Keratinocyte (primary cell): ENCODE data around the gene ADAMTS6. TPM values are rescaled to one million over a fixed set of nuclear protein-coding genes. Genes with fewer than 3 reads are reported as not detected.

Experiments used
- DNase-seq: peaks from one replicate; pipeline ENCODE4 v3.0.0-alpha.2; 2011; ENCODE audit warnings: low read depth, missing footprints, low spot score
- FAIRE-seq: peaks from 2 replicates; lab custom pipeline; 2011; peaks lifted over from hg19 to GRCh38; lab: Jason Lieb, UNC
- H2AFZ ChIP-seq: 2 replicates; pipeline ENCODE4 v1.6.0; 2012; ENCODE audit warnings: low read length, control low read depth, inconsistent platforms; ENCODE audit not compliant: control insufficient read depth
- H3K27ac ChIP-seq: 2 replicates; pipeline ENCODE4 v1.5.1; 2011; ENCODE audit warnings: low read length; ENCODE audit not compliant: control insufficient read depth, insufficient read depth
- H3K27me3 ChIP-seq: 3 replicates; pipeline ENCODE4 v1.6.0; 2011; ENCODE audit warnings: low read length; ENCODE audit not compliant: control insufficient read depth, insufficient read depth; ENCODE audit errors: extremely low read depth
- H3K36me3 ChIP-seq, 2 experiments: 2 replicates in 1 of 2; 3 replicates in 1 of 2; pipeline ENCODE4 v1.5.1; 2011; ENCODE audit warnings: low read length in 2 of 2, mild to moderate bottlenecking in 1 of 2; ENCODE audit not compliant: control insufficient read depth in 2 of 2, insufficient read depth in 2 of 2; ENCODE audit errors: extremely low read depth in 1 of 2
- H3K4me1 ChIP-seq: 3 replicates; pipeline ENCODE4 v1.5.1; 2011; ENCODE audit warnings: low read length; ENCODE audit not compliant: control insufficient read depth, insufficient read depth; ENCODE audit errors: extremely low read depth
- H3K4me2 ChIP-seq: 3 replicates; pipeline ENCODE4 v1.6.0; 2011; ENCODE audit warnings: low read depth, low read length; ENCODE audit not compliant: control insufficient read depth, insufficient read depth; ENCODE audit errors: extremely low read depth
- H3K4me3 ChIP-seq, 3 experiments: fragments of 200-600 bp in 1 of 3; sonication (generic) in 1 of 3; 2 replicates in 2 of 3; 3 replicates in 1 of 3; pipeline ENCODE4 v1.5.1; 2011 to 2016; ENCODE audit warnings: low read length in 3 of 3, mild to moderate bottlenecking in 3 of 3, control low read depth in 2 of 3, inconsistent platforms in 1 of 3, low read depth in 1 of 3, mixed read lengths in 1 of 3, mixed run types in 1 of 3, moderate library complexity in 1 of 3; ENCODE audit not compliant: control insufficient read depth in 2 of 3, insufficient read depth in 2 of 3; ENCODE audit errors: extremely low read depth in 1 of 3
- H3K79me2 ChIP-seq: 2 replicates; pipeline ENCODE4 v1.6.0; 2012; ENCODE audit warnings: low read length; ENCODE audit not compliant: control insufficient read depth, insufficient read depth
- H3K9ac ChIP-seq: 3 replicates; pipeline ENCODE4 v1.6.0; 2011; ENCODE audit warnings: low read length; ENCODE audit not compliant: control insufficient read depth, insufficient read depth; ENCODE audit errors: extremely low read depth
- H3K9me1 ChIP-seq: 3 replicates; pipeline ENCODE4 v1.6.0; 2011; ENCODE audit warnings: low read length; ENCODE audit not compliant: control insufficient read depth, insufficient read depth; ENCODE audit errors: extremely low read depth
- H3K9me3 ChIP-seq: 2 replicates; pipeline ENCODE4 v1.5.1; 2012; ENCODE audit warnings: low read depth, low read length; ENCODE audit not compliant: control insufficient read depth
- H4K20me1 ChIP-seq: 3 replicates; pipeline ENCODE4 v1.6.0; 2011; ENCODE audit warnings: low read length; ENCODE audit not compliant: control insufficient read depth, insufficient read depth; ENCODE audit errors: extremely low read depth
- EZH2 ChIP-seq: IDR thresholded peaks from one replicate; pipeline ENCODE4 v1.6.1; 2012; ENCODE audit warnings: inconsistent platforms, mild to moderate bottlenecking, low read length, moderate library complexity
- dilution Hi-C: fragments of 300-500 bp; cut with MboI; formaldehyde crosslinking; loops from one replicate; pipeline ENCODE4 v1.7.0; 2020; ENCODE audit warnings: low sequenced_read_pairs; ENCODE audit not compliant: extremely low pct_ligation_motif_present
- polyA plus RNA-seq, 5 experiments: library from polyadenylated mRNA; depleted of rRNA in 3 of 5; stranded (reverse) in 3 of 5; stranded (forward) in 1 of 5; unstranded in 1 of 5; fragments of >200 nt; gene quantifications; 1 replicate in 1 of 5; 2 replicates in 3 of 5; 3 replicates in 1 of 5; pipeline versions ENCODE4 v1.2.1 to v1.2.3, GENCODE V29; 2011 to 2012; ENCODE audit warnings: missing spikeins in 2 of 5, low read depth in 1 of 5, low replicate concordance in 1 of 5
- TF ChIP-seq, protein P1 (sequence below), 3 experiments: IDR thresholded peaks in 1 of 3; conservative IDR thresholded peaks in 1 of 3; optimal IDR thresholded peaks in 1 of 3; 2 replicates in 2 of 3; 3 replicates in 1 of 3; pipeline versions ENCODE3 to v1.5.1; 2011; ENCODE audit warnings: low read length in 3 of 3, mild to moderate bottlenecking in 3 of 3, moderate library complexity in 2 of 3, control low read depth in 1 of 3, inconsistent platforms in 1 of 3; ENCODE audit not compliant: insufficient read depth in 2 of 3; ENCODE audit errors: extremely low read depth in 1 of 3

The ADAMTS6 gene
- polyA plus RNA-seq, 1 donor (not counting 4 experiments of a cell fraction or from before 2014, with no cell fraction given), result 10.9 TPM

GRCh38 chr5:65199993-65200675 lies 281.6 kb downstream of the ADAMTS6 start:
- no peak for DNase-seq

DNA sequence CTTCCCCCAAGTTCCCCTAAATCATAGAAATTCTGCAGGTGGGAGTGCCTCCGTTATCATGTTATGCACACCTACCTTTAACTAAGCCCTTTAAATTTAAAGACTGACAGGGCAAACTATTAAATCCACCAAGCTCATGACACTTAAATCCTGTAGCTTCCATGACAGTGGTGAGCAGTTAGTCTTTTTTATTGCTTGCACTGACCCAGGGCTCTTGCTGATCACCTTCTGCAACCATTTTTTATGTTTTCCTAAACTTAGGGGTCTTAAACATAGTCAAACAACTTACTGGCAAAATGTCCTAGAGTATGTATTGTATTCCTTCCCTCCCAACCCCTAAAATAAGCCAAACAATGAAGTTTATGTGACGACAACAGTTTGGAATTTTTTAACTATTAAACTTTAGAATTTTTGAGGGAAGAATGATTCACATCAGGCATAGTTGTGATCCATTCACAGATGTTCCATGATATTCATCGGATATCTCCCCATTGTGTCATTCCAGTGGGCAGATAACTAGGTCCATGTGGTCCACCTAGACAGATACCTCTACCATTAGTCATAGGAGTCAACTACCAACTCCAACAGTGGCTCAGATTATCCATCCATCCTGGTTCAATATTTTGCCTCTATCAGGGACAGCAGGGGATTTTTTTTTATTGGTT lies 283.1 kb downstream of the ADAMTS6 start:
- Histone ChIP-seq H3K27ac (peak overlapping the region; percentile 82), H3K9me1 (no peaks in the 10 kb centered on the region), H3K9ac (peak overlapping the region; percentile 50), H3K4me1 (peaks cover 66% of the 10 kb centered on the region), H3K36me3 (peaks cover 0 to 21% of the 10 kb centered on the region in 2 experiments), H3K79me2 (peaks cover 8% of the 10 kb centered on the region), H3K9me3 (no peaks in the 10 kb centered on the region), H3K4me3 (peak overlapping the region in 2 of 3 experiments; percentile 11 to 48), H2AFZ (no peak overlapping the region), H3K4me2 (peak overlapping the region; percentile 70), H3K27me3 (no peaks in the 10 kb centered on the region), H4K20me1 (no peaks in the 10 kb centered on the region)
- FAIRE-seq, result peak; percentile 92
- DNase-seq, result peak; percentile 96
- TF ChIP-seq, protein P1, sequence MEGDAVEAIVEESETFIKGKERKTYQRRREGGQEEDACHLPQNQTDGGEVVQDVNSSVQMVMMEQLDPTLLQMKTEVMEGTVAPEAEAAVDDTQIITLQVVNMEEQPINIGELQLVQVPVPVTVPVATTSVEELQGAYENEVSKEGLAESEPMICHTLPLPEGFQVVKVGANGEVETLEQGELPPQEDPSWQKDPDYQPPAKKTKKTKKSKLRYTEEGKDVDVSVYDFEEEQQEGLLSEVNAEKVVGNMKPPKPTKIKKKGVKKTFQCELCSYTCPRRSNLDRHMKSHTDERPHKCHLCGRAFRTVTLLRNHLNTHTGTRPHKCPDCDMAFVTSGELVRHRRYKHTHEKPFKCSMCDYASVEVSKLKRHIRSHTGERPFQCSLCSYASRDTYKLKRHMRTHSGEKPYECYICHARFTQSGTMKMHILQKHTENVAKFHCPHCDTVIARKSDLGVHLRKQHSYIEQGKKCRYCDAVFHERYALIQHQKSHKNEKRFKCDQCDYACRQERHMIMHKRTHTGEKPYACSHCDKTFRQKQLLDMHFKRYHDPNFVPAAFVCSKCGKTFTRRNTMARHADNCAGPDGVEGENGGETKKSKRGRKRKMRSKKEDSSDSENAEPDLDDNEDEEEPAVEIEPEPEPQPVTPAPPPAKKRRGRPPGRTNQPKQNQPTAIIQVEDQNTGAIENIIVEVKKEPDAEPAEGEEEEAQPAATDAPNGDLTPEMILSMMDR (optimal IDR thresholded peaks at IDR 0.05 in 1 of 3, IDR thresholded peaks at IDR 0.05 in 1 of 3, conservative IDR thresholded peaks at IDR 0.05 in 1 of 3; ENCODE audit: extremely low read depth in 1 of 3, insufficient read depth in 2 of 3, low read length in 3 of 3), result no peak
- no peak for TF ChIP-seq EZH2
- dilution Hi-C loops, result no loop called here

More at GRCh38 chr5:65199993-65200675, 281.6 kb downstream of the ADAMTS6 start:
- Histone ChIP-seq H3K4me2 (no peak overlapping the region), H3K9me3 (no peaks in the 10 kb centered on the region), H3K4me3 (no peak overlapping the region), H3K9ac (peak overlapping the region; percentile 46), H2AFZ (no peak overlapping the region), H3K36me3 (peaks cover 0 to 18% of the 10 kb centered on the region in 2 experiments), H3K27me3 (no peaks in the 10 kb centered on the region), H3K79me2 (peaks cover 8% of the 10 kb centered on the region), H3K9me1 (no peaks in the 10 kb centered on the region), H3K27ac (peak overlapping the region; percentile 80), H4K20me1 (no peaks in the 10 kb centered on the region), H3K4me1 (peaks cover 77% of the 10 kb centered on the region)
- dilution Hi-C loops, result no loop called here
- peak; percentile 58 for FAIRE-seq
- TF ChIP-seq, protein P1 (optimal IDR thresholded peaks at IDR 0.05 in 1 of 3, IDR thresholded peaks at IDR 0.05 in 1 of 3, conservative IDR thresholded peaks at IDR 0.05 in 1 of 3; ENCODE audit: extremely low read depth in 1 of 3, insufficient read depth in 2 of 3, low read length in 3 of 3), result no peak
- TF ChIP-seq EZH2, result no peak
